ENCODE data around the gene NBEAL1.
"Not testable (repeated sequence)": the region's sequence is repeated elsewhere in the genome, so short reads cannot be mapped to it uniquely, and the experiment has no call there.

NBEAL1 gene

DNA sequence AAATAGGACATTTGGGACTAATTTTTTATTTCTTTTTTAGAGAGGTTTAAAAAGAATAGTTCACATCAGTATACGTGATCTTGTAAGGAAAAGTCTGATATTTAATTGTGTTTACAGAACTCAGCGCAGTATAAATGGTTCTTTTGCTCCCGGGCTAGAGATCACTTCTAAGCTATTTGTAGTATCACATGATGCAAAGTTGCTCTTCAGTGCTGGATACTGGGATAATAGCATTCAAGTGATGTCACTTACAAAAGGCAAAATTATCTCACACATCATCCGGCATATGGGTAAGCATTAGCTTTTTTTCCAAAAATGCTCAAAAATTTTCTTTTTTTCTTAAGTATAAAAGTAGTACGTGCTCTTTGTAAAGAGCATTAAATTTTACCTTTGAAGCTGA, 186.8 kb downstream of the NBEAL1 start:
- peak overlapping the region; percentile 4; the same call in 1 of the 2 replicates for H3K27ac ChIP-seq
- TF ChIP-seq, protein P1, sequence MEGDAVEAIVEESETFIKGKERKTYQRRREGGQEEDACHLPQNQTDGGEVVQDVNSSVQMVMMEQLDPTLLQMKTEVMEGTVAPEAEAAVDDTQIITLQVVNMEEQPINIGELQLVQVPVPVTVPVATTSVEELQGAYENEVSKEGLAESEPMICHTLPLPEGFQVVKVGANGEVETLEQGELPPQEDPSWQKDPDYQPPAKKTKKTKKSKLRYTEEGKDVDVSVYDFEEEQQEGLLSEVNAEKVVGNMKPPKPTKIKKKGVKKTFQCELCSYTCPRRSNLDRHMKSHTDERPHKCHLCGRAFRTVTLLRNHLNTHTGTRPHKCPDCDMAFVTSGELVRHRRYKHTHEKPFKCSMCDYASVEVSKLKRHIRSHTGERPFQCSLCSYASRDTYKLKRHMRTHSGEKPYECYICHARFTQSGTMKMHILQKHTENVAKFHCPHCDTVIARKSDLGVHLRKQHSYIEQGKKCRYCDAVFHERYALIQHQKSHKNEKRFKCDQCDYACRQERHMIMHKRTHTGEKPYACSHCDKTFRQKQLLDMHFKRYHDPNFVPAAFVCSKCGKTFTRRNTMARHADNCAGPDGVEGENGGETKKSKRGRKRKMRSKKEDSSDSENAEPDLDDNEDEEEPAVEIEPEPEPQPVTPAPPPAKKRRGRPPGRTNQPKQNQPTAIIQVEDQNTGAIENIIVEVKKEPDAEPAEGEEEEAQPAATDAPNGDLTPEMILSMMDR (conservative IDR thresholded peaks at IDR 0.05): no peak

DNA sequence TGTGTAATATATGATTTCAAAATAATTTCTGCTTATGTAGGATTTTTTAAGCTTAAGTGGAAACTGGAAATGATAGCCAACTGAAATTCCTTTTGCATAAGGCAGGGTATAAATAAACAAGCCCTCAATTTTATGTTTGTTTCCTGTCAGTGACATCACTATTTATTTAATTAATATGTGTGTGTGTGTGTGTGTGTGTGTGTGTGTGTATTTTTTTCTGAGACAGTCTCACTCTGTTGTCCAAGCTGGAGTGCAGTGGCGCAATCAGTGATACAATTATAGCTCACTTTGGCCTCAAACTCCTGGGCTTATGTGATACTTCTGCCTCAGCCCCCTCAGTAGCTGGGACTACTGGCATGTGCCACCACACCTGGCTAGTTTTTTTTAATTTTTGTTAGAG, 194.9 kb downstream of the NBEAL1 start:
- TF ChIP-seq, protein P1 (conservative IDR thresholded peaks at IDR 0.05): no peak
- no peak overlapping the region for H3K27ac ChIP-seq

DNA sequence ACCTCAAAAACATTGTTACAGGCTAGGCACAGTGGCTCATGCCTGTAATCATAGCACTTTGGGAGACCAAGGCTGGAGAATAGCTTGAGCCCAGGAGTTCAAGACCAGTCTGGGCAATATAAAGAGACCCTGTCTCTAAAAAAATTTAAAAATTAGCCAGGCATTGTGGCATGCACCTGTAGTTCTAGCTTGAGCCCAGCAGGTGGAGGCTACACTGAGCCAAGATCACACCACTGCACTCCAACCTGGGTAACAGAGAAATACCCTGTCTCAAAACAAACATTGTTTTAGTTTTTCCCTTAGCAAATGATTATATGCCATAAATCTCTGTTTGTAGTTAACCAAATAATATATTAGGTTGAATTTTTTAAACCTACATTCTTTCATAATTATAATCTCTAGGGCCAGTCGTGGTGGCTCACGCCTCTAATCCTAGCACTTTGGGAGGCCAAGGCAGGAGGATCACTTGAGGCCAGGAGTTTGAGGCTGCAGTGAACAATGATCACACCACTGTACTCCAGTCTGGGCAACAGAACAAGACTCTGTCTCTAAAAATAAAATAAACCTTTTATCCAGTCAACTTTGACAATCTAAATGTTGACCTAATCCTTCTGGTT, 210.9 kb downstream of the NBEAL1 start:
- TF ChIP-seq, protein P1 (conservative IDR thresholded peaks at IDR 0.05): peak; percentile 77
- no peak overlapping the region for H3K27ac ChIP-seq

DNA sequence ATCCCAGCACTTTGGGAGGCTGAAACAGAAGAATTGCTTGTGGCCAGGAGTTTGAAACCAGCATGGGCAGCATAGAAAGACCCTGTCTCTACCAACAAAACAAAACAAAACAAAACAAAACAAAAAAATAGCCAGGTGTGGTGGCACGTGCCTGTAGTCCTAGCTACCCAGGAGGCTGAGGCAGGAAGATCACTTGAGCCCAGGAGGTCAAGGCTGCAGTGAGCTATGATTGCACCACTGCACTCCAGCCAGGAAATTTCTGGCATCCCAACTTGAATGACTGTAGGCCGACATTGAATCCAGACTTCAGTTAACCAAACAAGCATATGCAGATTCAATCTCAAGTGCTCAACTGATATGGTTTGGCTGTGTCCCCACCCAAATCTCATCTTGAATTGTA, 215.0 kb downstream of the NBEAL1 start:
- not testable (repeated sequence) for H3K27ac ChIP-seq

DNA sequence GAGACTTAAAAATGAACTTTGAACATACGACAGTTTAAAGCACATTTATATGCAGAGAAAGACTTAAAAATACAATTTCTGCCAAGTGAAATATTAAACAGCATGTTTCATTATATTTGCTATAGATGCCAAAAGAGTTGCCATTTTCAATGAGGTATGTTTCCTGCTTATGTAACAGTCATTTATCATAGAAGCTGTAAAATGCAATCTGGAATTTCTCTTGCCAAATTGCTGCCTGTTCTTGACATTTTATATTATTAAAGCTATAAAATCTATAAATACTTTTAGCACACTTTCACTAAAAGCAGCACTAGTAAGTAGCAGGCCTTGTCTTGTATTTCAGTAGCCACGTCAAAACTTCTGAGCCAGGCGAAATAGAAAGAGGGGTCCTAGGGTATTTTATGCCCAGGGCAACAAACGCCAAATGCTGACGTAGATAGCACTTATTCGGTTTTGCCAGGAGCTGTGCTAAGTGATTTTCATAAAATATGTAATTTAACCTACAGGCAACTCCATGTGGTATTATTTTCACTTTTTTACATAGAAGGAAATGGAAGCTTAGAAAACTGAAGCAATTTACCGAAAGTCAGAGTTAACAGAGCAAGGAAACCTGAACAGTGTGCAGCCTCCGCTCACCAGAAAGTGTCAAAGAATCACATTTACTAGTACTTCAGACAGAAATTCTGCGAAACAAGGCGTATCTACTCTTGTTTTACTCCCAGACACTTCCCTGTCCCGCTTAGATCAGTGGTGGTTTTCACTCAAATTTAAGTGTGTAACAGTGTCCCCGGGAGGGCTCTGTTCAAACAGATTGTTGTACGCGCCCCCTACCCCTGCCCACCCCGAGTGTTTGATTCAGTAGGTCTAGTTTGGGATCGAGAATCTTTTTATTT, 222.9 kb downstream of the NBEAL1 start:
- TF ChIP-seq, protein P1 (conservative IDR thresholded peaks at IDR 0.05): no peak
- H3K27ac ChIP-seq: peak overlapping the region; percentile 89

DNA sequence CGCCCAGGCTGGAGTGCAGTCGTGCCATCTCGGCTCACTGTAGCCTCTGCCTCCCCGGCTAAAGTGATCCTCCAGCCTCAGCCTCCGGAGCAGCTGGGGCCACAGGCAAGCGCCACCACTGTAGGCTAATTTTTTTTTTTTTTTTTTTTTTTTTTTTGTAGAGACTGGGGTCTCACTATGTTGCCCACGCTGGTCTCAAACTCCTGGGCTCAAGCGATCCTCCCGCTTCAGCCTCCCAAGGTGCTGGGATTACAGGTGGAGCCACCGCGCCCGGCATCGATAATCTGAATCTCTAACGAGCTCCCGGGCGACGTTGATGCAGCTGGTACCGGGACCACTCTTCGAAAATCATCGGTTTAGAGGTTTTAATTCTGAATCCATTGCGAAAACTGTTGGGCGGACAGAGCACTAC, 223.6 kb downstream of the NBEAL1 start:
- TF ChIP-seq, protein P1 (conservative IDR thresholded peaks at IDR 0.05): no peak
- H3K27ac ChIP-seq: peak overlapping the region; percentile 89

DNA sequence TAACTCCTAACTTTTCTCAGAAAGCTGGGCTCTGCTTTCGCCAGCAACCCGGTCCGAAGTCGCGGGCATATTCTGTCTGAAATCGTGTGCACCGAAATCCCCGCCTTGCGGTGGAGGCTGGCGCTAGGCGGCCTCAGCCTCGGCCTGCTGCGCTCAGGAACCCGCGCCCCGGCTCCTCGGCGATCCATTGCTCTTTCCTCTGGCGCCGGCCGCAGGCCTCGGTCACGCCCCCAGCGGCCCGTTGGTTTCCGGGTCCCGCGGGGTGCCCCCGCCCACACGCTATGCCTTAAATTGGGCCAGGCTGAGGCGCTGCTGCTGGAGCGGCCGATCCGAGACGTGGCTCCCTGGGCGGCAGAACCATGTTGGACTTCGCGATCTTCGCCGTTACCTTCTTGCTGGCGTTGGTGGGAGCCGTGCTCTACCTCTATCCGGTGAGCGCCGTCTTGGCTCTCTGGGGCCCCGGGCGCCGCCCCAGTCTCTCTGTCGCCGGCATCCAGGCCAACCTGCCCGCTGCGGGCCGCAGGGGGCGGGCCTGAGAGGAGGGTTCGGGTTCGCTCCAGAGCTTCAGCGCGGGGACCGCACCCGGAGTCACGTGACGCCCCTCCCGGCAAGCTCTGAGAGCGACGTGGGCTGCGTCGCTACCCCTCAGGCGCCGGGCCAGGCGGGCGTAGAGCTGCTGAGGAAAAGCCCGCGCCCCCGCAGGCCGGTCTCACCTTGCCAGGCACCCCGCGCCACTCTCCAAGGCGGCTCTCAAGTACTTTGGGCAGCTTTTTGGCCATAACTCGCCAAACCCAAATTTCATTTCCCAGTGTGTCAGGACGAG, 224.2 kb downstream of the NBEAL1 start, which contains the start of gene CYP20A1:
Gene CYP20A1 (plus strand): TSS at position 315 of the 823 bp plus-strand sequence. CDS start 45 bp downstream, at position 360.
- TF ChIP-seq, protein P1 (conservative IDR thresholded peaks at IDR 0.05): peak; percentile 47
- peak within 1 kb of the TSS; percentile 89 for H3K27ac ChIP-seq

All from VCaP (cell line).